CD4-positive, alpha-beta T cell treated with Interleukin-4 for 1 hour (primary cell): ENCODE measurements around the gene ZFYVE9.
"Not testable (repeated sequence)": the region's sequence is repeated elsewhere in the genome, so short reads cannot be mapped to it uniquely, and the experiment has no call there.

Experiments used
- DNase-seq, 2 donors: peaks; one replicate each; pipeline ENCODE4 v3.0.0-alpha.2; 2020 to 2022

Gene ZFYVE9

DNA sequence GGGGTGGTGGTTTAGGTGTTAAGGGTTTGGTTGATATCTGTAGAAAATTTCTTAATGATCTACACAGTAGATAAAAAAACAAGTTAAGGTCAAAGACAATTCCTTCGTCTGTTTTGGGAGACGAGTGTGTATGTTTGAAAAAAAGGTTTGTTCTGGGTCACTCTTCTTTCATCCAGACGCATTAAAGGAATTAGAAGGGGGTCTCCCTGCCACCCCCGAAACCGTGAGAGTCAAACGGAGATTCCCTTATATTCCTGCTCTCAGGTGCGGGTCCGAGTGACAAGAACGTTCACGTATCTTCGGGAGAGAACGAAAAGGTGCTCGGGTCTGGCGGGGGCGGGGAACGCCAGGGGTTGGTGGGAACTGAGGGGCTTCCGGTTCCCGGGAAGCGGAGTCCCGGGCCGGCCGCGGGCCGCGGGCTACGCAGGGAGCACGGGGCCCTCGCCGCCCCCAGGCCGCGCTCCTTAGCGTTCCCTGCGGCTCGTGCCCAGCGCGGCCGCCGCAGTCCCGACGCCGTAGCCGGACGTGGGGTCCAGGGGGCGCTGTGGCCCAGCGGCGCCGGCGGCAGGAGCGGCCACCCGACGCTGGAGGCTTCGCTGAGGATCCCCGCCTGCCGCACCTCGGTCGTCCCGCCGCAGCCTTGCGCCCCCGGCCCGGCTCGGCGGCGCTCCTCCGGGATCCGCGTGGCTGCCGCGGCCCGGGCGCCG is at the start of gene ZFYVE9:
TSS of gene ZFYVE9 (plus strand) at position 577 of the 707 bp plus-strand sequence. CDS start 91,118 bp downstream, outside the sequence.
- DNase-seq: peak; percentile 69

DNA sequence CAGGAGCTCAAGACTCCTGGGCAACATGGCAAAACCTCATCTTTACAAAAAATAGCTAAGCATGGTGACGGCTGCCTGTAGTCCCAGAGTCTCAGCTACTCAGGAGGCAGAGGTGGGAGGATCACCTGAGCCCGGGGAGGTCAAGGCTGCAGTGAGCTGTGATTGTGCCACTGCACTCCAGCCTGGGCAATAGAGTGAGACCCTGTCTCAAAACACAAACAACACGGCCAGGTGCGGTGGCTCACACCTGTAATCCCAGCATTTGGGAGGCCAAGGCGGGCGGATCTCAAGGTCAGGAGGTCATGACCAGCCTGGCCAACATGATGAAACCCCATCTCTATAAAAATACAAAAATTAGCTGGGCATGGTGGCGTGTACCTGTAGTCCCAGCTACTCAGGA is 47.6 kb upstream of the ZFYVE9 start:
- DNase-seq: not testable (repeated sequence)

DNA sequence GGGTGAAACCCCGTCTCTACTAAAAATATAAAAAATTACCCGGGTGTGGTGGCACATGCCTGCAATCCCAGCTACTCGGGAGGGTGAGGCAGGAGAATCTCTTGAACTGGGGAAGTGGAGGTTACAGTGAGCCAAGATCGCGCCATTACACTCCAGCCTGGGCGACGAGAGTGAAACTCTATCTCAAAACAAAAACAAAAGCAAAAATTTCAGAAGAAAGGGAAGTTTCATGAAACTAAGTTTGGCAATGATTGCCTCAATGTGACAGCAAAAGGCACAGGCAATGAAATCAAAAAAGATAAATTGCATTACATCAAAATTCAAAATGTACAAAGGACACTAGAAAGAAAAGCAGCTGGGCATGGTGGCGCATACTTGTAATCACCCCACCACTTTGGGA is 45.7 kb upstream of the ZFYVE9 start:
- no peak for DNase-seq

GRCh38 chr1:52098139-52098871 is 43.6 kb upstream of the ZFYVE9 start:
- no peak for DNase-seq

DNA sequence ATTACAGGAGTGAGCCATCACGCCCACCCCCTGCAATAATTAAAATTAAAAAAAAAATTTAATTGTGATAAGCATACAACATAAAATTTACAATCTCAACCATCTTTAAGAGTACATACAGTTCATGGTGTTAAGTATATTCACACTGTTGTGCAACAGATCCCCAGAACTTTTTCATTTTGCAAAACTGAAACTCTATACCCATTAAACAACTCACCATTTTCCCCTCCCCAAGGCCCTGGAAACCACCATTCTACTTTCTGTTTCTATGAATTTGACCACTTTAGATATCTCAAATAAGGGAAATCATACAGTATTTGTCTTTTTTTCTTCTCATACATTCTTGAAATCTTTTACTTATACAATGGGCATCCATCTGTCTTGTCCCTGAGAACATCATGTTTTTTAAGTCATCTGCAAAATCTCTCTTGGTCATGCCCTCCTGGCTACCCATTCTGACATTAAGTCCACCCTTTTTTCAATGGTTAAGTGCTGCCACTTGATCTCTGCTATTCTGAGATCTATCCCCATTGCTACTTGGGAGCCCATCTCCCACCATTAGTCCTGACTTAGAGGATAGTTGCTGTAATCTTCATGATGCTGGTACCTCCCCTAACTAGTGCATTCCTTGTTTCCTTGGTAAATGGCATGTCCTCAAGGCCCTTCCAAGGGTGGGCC is 39.4 kb upstream of the ZFYVE9 start:
- no peak for DNase-seq

- DNase-seq: no peak
These were observed 30.4 kb upstream of the ZFYVE9 start for GRCh38 chr1:52111492-52111891.

DNA sequence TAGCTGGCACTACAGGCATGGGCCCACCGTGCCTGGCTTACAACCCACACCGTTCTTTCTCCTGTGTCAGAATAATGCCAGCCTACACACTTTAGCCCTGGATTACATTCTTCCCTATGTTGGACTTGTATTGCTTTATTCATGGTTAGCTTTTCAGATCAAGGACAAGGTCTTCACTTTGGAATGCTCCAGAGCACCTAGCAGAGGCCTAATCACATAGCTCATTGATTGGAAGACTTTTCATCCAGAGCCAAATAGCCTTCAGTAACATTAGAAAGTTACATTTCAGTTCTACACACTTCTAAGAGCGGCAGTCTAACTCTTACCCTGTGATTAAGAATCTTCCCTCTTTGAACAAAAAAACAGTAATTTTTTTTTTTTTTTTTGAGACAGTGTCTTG is 29.4 kb upstream of the ZFYVE9 start:
- no peak for DNase-seq

- no peak for DNase-seq
These were observed 22.4 kb upstream of the ZFYVE9 start for GRCh38 chr1:52119301-52120079.

DNA sequence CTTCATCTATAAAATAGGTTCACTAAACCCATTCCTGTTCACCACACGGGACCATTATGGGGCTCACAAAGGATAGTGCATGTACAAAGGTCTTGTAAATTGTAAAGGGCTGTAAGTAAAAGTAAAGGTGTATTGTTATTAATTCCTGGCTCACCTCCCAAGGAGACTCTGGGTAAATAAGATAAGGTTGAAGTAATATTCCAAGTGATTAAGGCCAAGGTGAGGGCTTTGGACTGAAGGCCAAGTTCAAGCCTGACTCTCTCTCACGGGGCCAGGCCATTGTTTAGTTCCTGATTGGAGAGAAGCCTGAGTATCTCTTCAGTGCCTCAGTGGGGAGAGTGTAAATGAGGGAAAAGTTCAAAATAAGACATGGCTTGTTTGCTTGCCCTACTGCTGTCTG is 19.5 kb upstream of the ZFYVE9 start:
- no peak for DNase-seq

GRCh38 chr1:52123622-52124021 is 18.3 kb upstream of the ZFYVE9 start:
- DNase-seq: no peak

DNA sequence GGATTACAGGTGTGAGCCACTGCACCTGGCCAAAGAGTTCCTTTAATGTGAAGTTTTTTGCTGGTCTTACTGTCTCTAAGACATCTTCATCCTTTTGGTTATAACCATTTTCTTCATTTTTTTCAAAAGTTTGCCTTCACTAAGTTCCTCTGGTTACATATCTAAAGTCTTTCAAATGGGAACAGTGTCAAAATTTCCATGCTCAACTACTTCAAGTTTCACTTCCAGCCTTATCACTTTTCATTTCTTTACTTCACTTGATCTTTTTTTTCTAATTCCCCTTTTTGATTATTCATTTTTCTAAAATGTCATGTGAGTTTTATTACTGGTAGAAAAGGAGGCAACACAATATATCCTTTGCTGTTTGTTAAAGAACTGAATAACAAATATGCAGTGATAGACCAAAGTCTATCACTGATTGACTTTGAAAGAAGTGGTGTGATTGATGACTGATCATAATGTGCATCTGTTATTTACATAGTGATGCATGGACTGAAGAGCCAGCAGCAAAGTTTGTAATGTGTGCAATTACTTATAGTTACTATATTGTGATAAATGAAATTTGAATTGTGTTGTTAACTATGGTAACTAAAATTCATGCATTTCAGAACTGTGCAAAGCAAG is 16.0 kb upstream of the ZFYVE9 start:
- DNase-seq: no peak

DNA sequence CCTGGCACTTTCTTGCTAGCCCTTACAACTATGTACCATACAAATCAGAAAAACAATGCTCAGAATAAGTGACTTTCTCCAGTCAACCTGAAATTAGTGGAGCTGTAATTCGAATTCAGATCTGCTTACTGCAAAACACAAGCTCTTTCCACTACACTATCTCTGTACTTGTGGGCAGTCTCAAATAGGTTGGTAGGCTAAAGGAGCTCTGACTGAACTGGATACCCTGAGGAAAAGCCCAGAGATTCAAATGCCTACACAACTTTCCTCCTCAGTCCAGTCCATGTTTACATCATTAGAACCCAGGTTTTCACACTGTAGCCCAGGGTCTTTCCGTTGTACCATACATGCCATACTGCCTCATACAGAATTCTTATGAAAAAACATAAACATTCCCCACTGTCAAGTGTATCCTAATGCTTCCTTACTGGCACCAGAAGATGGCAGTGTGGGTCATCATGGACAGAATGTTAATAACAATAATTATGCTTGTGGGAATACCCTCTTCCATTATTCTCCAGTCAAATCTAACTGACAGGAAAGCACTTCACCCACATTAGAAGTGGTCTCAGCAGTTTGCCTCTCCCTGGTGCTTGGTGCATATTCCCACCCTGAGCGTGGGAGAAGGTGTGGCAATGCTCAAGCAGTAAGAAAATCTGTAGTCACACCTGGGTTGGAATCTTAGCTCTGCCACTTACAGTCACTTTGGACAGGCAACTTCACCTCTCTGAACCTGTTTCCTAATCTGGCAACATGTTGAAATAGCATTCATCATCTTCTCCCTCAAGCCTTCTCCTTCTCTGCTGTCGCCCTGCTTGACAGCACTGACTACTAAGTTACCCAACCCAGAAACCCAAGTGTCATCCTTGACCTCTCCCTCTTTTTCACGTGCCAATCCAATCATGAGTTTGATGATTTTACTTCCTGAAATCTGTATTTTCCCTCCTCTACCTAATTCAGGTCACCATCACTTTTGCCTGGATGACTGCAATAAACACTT is 14.4 kb upstream of the ZFYVE9 start:
- peak in 1 of 2 donors; percentile 37 for DNase-seq

DNA sequence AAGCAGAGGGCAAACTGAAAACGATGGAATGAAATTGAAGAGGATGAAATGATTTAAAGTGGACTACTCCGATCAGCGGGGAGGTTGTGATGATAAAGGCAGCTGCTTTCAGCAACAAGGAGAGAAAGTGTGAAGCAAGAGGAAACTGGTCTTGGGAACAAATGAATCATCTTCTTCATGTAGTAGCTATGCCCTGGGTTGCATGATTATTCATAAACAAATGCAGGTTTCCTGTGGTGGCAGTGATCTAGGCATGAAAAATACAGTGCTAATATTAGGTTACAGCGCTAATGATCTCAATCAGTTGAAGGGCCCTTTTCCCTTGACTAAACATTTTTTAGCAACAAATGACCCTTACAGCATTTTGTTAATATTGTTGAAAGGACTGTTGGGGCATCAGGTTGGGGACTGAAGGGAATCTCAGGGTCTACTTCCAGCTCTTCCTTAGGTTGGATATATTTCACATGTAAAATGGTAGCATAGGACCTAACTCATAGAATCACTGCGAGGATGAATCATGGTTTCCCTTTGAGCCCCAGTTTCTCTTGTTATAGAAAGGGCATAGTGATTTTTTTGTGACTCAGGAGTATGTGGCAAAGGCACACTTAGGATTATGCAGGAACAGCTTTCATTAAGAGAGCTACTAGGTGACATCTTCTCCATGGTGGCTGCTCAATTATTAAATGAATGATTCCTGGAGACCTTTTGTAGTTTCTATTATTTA is 1.9 kb upstream of the ZFYVE9 start:
- peak in 1 of 2 donors; percentile 42 for DNase-seq

GRCh38 chr1:52140633-52141512 is 1.0 kb upstream of the ZFYVE9 start:
- peak in 1 of 2 donors; percentile 7 for DNase-seq

- DNase-seq: peak in 1 of 2 donors; percentile 11
These were observed 613 bp downstream of the ZFYVE9 start for GRCh38 chr1:52142220-52143183.

GRCh38 chr1:52145137-52145536 is 3.2 kb downstream of the ZFYVE9 start:
- no peak for DNase-seq

DNA sequence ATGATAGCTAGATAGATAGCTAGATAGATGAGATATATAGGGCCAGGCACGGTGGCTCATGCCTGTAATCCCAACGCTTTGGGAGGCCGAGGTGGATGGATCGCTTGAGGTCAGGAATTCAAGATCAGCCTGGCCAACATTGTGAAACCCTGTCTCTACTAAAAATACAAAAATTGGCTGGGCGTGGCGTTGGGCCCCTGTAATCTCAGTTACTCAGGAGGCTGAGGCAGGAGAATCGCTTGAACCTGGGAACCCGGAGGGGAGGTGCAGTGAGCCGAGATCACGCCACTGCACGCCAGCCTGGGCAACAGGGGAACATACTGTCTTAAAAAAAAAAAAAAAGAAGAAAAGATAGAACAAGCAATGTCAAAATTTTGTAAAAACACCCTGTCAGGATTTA is 8.6 kb downstream of the ZFYVE9 start:
- not testable (repeated sequence) for DNase-seq

DNA sequence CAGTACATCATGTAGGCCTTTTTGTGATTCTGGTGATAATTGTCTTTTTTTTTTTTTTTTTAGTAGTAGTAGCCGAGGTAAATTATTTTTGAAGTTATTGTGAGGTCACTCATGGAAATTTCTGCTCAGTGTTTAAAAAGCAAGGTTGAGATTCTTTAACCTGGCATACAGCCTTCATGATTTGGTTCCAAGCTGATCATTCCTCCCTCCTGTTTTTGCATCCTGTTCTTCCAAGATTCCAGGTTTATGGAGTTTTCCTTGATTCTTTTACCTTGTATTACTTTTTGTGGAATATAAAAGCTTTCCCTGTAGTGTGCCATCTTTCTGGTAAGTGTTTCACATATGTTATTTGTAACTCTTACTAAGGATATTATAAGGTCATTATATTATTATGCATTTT is 9.1 kb downstream of the ZFYVE9 start:
- DNase-seq: no peak
